AG08396 (cell line): ENCODE results near the gene SH3BGRL.

ENCODE experiments used
- DNase-seq: peaks from one replicate; pipeline ENCODE4 v3.0.0; 2012; ENCODE audit warnings: low spot score, mixed read lengths

Gene SH3BGRL

DNA sequence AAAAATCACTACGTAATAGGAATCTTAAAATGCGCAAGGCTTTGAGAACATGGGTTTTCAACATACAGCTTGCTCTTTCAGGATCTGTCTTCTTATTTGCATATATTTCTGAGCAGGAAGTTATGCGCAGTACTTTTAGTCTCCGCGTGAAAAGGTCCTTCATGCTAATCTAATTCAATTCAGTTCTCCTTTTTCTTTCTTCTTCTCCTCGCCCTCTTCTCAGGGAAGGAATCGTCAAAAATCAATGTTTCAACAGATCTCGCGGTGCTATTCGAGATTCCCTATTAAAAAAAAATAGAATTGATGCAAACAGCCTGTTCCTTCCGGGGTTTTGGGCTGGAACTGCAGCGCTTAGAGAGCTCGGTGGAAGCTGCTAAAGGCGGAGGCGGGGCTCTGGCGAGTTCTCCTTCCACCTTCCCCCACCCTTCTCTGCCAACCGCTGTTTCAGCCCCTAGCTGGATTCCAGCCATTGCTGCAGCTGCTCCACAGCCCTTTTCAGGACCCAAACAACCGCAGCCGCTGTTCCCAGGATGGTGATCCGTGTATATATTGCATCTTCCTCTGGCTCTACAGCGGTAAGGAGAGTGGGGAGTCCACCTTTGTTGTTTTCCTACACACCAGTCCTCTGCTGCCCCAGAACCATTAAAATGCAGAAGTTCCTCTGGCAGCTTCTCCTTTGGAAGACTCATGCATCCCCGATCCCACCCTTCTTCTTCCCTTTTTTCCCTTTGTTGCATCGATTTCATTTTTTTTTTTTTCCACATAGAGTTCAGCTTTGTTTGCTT, at the start of gene SH3BGRL, which contains the start of gene HMGN5:
Gene SH3BGRL (plus strand): TSS at position 432 of the 785 bp plus-strand sequence. CDS start 99 bp downstream, at position 531.
Gene HMGN5 (minus strand): TSS at position 243 of the 785 bp plus-strand sequence. CDS start 80,364 bp downstream, outside the sequence.
- DNase-seq = peak; percentile 77

DNA sequence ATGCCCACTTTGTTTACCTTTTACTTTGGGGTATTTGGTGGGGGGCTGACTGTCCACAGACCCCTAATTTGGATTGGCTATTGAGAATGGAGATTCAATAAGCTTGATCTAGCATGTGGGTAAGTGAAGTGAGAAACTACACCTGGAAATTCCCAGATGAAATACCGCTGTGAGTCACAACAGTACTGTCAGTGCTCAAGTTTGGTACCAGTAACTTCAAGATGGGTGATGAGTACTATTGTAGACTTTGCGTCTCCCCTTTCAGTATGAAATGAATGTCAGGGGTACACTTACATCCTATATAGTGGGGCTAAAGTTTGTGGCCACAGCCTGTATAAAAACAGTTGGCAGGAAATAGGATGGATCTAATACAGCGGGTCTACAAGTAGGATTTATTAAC, 33.5 kb upstream of the SH3BGRL start:
- no peak for DNase-seq

DNA sequence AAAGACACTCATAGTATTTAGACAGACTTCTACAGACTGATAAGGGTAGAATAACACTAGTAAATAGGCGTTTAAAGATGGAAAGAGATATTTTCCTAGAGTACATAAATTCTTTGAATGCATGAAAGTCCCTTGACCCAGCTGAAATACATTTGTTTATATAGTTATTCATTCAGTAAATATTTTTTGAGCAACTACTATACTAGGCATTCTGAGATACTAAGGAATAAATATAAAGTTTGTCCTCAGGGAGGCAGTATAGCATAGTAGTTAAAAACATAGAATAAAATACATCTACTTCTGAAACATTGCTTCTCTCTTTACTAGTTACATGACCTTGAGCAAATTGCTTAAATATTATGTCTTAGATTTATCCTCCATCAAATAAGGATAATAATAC, 27.6 kb upstream of the SH3BGRL start:
- peak; percentile 5 for DNase-seq

DNA sequence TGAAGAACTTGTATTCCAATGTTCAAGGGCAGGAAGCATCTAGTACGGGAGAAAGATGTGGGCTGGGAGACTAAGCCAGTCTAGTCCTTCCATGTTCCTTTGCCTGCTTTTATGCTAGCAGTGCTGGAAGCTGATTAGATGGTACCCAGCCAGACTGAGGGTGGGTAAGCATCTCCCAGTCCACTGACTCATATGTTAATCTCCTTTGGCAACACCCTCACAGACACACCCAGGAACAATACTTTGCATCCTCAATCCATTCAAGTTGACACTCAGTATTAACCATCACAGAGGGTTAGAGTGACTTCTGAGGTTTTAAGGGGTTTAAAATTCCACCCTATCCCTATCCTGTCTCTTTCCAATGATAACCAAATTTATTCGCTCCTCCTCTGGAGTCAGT, 6.6 kb upstream of the SH3BGRL start:
- DNase-seq = no peak

DNA sequence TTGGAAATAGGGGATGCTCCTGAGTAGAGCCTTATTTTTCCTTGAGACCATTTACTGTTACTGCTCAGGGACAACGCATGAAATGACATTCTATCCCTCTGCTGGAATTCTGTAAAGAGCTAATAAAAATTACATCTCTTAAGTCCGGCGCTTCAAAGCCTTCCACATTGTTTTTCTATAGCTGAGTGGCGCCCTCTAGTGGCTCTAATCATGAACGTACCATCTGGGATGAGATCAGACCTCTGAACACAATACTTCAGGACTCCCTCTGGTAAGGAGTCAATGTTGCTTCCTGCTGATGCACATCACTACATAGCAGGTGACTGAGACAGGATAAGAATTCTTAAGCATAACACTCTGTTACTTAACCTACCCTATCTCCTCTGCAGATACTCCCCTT, 6.2 kb upstream of the SH3BGRL start:
- peak; percentile 18 for DNase-seq

DNA sequence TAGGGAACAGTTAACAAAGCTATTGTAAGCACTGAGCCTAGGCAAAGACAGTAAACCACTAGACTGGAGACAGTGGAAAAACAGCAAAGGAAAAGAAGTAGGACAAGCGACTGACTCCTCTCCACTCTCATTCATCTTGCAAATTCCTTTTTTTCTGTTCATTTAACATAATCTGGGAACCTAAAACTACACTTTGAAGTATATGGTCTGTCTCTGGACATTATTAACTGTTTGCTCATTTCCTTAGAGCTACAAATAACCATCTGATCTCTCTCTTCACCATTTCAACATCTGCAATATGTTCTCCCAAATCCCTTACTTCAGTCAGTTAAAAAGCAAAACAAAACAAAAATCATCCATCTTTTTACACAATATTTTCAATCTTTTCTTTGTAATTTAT, 831 bp upstream of the SH3BGRL start:
- no peak for DNase-seq

DNA sequence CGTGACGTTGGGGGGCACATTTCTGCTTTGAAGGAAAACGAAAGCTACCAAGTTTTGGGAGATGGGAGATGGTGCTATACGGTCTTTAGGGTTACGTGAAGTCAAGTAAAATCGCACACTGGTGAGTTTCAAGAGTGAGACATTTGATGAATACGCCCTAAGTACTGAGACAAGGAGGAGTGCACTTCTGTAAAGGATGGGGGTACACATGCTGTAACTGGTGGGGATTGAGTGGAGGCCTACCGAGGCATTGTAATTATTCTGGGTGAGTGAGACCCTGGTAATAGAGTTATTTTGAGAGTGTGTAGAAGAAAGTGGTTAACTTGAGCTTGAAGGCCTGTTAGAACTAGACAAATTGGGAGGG, 536 bp downstream of the SH3BGRL start:
- no peak for DNase-seq

DNA sequence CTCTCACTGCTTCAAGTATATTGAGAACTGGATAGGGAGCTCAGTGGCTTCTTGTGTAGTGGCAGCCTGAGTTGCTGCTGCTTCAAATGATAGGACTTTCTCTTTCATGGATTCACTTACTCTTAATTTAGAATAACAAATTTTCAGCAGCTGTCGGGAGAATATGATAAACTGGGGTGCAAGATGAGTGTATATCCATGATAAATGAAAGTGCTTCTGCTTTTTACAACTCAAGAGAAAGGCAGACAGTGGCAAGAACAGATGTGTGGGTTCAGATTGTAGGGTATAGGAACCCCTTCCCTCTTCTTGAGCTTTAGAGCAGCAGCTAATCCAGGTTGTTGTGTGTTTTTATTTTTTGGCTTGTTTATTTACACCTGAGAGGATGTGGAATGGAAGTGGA, 1.0 kb downstream of the SH3BGRL start:
- no peak for DNase-seq

DNA sequence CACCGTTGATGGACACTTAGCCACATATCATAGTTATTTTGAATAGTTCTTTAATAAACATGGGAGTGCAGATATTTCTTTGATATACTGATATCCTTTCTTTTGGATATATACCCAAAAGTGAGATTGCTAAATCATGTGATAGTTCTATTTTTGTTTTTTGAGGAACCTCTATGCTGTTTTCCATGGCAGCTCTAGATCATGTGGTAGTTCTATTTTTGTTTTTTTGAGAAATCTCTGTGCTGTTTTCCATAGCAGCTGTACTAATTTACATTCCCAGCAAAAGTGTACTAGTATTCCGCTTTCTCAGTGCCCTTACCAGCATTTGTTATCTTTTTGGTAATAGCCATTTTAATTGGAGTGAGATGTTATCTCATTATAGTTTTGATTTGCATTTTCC, 3.6 kb downstream of the SH3BGRL start:
- DNase-seq = no peak

DNA sequence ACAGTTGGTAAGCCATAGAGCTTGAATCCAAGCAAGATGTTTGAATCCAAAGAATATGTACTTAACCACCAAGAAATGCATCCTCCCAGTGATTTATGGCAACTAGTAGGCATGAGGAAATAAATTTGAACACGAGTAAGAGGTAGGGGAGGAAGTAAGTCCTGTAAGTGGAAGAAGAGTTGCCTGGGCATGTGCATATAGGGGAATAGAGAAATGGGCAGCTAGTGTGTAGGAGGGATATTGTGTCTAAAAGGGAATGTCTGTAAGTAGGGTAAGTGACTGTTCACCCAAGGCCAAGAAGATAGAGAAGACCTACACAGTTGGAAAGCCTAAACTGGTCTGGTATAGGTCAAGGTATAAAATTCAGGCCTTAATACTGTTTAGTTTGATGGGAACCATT, 4.6 kb downstream of the SH3BGRL start:
- DNase-seq = no peak

DNA sequence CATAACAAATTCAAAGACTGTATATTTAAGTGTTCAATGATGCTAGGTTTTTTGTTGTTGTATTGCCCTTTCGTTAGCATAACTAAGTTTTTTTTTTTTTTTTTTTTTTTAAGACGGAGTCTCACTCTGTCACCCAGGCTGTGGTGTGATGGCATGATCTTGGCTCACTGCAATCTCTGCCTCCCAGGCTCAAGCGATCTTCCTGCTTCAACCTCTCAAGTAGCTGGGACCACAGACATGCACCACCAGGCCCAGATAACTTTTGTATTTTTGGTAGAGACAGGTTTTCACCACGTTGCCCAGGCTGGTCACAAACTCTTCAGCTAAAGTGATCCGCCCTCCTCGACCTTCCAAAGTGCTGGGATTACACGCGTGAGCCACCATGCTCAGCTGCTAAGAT, 7.0 kb downstream of the SH3BGRL start:
- no peak for DNase-seq

DNA sequence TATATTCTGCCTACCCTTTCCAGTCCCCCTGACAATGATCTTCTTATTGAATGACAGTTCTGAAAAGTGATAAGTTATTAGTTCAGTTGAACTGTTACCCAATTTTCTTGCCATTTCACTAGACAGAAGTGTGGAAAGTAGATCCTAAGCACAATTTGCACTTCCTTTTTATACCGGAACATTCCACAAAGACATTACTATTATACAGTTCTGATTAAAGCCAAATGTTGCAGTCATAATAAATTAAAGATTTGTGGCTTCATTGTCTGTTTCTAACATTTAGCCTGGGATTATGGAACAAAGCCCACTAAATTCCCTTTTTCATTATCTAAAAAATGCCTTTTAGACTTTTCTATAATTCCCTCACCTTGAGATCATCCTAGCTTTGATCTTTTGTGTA, 13.8 kb downstream of the SH3BGRL start:
- no peak for DNase-seq

DNA sequence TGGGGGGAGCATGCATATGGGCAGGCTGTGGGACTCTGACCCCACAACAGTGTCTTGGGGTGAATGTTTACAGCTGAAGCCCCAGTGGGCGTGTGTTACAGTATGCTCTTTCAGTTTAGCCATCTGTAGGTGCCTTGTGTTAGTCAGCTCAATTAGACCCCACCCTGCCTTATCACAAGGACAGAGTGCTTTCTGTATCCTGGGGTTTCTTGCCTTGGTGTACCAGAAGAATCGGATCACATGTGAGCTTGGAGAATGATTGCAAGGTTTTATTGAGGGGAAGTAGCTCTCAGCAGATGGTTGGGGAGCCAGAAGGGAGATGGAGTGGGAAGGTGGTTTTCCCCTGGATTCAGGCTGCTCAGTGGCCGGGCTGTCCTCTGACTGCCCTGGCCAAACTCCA, 27.3 kb downstream of the SH3BGRL start:
- no peak for DNase-seq

DNA sequence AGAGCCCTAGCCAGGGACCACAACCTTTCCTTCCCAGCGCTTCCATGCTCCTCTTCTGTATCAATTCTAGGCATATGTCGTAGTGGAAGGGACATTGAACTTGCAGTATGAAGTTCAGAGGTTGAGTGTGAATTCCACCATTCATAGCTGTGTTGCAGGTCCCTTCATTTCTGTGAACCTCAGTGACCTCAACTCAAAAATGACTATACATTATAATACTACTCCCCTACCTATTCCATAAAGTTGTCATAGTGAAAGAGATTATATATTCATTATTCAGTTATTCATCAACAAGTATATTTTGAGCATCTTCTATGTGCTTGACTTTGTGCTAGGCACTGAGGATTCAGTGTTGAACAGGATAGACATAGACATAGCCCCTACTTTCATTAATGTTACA, 28.0 kb downstream of the SH3BGRL start:
- no peak for DNase-seq

DNA sequence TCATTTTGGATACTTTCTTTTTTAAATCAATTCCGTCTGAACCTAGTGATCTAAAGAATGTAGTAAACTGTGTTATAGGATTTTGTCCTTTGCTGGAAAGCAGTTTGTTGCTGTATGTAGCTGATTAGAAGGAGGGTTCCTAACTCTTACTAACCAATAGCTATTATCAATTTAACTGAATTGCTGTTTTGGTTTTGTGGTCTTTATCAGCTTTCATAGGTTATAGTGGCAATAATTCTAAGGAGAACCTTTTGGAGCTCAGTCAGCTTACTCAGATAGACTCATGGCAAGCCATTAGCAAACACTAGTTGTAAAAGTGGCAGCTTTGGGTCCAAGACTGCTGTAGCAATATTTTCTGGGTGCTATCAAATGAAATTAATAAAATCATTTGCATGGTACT, 29.6 kb downstream of the SH3BGRL start:
- DNase-seq = no peak

DNA sequence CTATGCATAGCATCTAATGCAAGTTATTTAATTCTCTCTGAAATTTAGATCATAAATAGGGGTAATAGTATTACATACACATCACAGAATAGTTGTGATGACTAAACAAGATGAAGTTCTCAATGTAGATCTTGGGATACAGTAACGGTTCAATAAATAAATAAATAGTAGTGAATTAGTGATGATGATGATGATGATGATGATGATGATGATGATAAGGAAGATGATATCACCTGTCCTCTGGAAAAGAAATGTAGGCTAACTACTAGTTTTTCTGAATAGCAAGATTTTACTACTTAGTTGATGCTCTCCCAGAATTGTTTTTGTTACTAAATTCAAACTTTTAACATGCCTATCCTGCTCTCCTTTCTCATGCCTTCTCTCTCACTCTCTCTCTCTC, 30.3 kb downstream of the SH3BGRL start:
- DNase-seq = no peak

DNA sequence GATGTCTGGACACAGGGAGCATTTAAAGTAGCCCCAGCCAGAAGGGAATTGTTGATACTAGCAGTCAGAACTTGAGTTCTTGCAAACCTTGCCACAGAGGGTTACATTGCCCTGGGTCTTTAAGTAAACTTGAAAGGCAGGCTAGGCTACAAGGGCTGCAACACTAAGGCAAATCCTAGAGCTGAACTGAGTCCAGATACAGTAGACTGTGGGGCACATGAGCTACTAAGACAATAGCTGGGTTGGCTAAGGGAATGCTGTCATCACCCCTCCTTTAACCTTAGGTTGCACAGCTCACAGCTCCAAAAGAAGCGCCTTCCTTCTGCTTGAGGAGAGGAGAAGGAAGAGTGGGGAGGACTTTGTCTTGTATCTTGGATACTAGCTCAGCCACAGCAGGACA, 35.6 kb downstream of the SH3BGRL start:
- DNase-seq = no peak

DNA sequence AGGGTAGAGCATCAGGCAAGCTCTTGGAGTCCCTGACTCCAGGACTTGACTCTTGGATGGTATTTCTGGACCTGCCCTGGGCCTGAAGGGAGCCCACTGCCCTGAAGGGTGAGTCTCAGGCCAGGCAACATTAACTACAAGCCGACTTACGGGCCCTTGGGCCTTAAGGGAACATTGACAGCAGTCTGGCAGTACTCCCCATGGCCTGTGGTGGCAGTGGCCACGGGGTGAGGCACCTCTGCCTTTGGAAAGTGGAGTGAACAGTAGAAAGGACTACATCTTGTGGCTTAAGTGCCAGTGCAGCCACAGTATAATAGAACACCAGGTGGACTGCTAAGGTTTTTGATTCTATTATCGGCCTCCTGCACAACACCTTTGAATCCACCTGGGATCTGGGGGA, 36.3 kb downstream of the SH3BGRL start:
- no peak for DNase-seq

DNA sequence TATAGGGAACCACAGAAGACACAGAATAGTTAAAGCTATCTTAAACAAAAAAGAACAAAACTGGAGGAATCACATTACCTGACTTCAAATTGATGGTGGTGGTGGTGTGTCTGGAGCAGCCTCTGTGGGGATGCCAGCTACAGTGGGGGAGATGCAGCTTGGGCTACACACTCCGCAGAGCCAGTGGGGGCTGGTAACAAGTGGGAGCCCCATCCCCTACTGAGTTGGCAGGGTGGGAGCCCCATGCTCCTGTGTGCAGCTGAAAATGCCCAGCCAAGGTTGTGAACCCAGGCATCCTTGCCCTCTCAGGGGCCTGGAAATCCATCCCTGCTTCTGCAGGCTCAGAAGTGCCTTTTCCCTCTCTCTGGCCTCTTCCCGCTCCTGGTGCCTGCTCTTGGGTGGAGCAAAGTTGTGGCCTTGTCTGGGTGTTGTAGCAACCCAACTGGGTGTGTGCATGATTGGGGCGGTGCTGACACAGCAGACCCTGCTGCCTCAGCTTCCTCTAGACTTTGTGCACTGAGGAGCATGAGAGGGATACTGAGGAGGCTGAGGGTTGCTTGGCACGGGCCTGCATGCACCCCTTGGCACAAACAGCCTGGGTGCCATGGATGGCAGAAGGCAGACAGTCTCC, 38.9 kb downstream of the SH3BGRL start:
- DNase-seq = no peak

DNA sequence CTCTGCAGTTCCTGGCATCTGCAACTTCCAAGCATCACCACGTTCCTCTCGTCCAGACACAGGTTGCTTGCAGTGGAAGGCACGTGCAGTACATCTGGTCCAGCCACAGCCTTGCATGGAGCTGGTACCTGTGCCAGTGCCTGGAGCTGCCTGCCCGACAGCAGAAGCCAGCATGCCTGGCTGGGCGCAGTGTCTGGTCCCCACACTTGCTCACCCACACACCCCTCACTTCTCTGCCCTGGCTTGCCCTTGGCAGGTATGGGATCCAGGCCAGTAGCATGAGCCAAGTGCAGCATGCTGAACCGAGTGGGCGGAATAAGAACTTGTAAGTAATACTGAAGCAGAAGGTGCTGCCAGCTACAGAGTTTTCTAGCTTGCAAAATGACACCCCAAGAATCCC, 39.9 kb downstream of the SH3BGRL start:
- DNase-seq = no peak

DNA sequence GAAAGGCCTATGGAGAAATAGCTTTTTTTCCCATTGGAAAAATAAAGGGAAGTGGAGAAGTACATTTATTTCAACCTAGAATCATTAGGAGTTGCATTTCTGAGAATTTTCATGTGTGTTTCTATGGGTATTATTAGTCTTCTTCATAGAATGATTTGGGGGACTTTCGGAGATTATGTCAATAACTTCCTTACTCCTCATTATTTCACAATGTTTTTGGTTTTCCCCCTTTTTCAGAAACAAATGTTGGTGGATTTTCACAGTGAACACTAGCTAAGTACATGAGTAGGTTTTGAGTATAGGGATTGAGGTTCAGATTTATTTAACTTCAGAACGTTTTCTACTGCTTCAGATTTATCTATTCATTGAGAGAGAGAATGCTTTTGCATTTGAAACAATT, 54.0 kb downstream of the SH3BGRL start:
- DNase-seq = no peak

DNA sequence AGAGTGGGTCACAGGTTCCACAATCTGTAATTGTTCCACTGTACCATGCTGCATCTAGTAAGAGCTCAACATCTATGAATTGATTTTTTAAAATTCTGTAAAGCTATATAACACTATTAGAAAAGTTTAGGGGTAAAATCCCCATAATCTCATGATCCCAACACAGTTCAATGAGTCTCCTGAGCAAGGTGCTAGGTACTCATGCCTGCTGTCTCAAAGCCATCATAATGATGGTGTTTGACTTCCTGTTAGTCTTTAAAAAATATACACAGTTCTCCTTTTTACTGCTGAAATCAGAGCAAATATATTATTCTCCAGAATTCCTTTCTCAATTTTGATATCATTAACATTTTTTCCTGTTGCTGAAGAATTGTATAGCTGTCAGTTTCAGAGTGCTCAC, 55.9 kb downstream of the SH3BGRL start:
- DNase-seq = no peak

DNA sequence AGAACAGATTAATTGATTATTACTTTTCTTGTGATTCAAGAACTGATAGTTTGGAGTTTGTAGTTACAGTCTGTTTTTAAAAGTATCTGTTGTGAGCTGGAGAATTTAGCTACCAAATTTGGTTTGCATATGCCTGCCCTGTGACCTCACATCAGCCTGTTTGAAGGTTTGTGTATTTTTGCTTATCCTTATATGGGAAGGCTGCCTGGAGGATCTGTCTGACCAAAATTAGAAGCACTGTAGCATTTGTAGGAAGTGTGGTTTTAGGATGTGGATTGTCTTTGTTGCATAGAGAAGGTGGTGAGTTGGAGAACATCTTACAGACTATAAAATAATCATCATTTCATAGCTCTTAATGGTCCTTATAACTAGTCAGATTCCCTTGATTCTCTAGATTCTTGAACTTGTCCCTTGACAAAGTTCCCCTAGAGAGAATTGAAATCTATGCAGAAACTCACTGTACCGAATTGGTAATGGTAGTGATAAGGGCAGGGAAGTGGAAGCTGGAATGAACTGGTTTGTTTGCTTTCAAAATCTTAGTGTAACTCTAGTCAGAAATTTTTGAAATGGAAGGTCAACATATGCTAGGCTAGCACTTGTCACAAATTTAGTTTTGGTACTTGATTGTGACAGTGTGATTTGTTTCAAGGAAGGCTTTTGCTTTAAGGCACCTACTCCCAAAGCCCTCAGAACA, 57.3 kb downstream of the SH3BGRL start:
- no peak for DNase-seq
